ENCODE results near the gene LRRTM3.

GRCh38 chr10:67087135-67087425 is 161.2 kb downstream of the LRRTM3 start:
- TF ChIP-seq POLR2A (IDR thresholded peaks at IDR 0.05; ENCODE audit: low read depth, low read length): no peak
- TF ChIP-seq POLR2AphosphoS5 (IDR thresholded peaks at IDR 0.05; ENCODE audit: low read depth, low read length): no peak
- no peak for TF ChIP-seq TAF1 (IDR thresholded peaks at IDR 0.05; ENCODE audit: borderline replicate concordance, low read depth, low read length)

Measured in GM12892 (cell line).